Breast epithelium (tissue), 3 donors: ENCODE measurements around the gene C9orf85.

Source experiments
- POLR2A ChIP-seq: fragments of 450-650 bp; IDR thresholded peaks from one replicate; pipeline ENCODE4 v1.6.1; 2016; ENCODE audit warnings: antibody characterized with exemption, mild to moderate bottlenecking, moderate library complexity
- TF ChIP-seq, protein P1 (sequence below), 3 donors: fragments of 450-650 bp; IDR thresholded peaks; one replicate each; pipeline ENCODE4 v1.5.1; 2016 to 2017; ENCODE audit warnings: antibody characterized with exemption in 3 of 3, mild to moderate bottlenecking in 3 of 3, moderate library complexity in 3 of 3

DNA sequence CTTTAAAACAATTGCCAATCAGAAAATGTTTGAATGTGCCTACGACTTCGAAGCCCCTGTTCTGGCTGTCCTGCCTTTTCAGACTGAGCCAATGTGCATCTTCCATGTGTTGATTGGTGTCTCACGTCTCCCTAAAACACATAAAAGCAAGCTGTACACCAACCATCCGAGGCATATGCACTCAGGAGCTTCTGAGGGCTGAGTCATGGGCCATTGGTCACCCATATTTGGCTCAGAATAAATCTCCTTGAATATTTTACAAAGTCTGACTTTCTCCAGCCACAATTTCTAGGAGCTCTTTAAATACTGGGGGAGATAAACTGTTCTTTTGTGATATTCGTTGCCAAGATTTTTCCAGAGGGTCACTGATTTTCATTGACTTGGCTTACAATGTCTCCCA lies 95.1 kb downstream of the C9orf85 start:
- TF ChIP-seq, protein P1, sequence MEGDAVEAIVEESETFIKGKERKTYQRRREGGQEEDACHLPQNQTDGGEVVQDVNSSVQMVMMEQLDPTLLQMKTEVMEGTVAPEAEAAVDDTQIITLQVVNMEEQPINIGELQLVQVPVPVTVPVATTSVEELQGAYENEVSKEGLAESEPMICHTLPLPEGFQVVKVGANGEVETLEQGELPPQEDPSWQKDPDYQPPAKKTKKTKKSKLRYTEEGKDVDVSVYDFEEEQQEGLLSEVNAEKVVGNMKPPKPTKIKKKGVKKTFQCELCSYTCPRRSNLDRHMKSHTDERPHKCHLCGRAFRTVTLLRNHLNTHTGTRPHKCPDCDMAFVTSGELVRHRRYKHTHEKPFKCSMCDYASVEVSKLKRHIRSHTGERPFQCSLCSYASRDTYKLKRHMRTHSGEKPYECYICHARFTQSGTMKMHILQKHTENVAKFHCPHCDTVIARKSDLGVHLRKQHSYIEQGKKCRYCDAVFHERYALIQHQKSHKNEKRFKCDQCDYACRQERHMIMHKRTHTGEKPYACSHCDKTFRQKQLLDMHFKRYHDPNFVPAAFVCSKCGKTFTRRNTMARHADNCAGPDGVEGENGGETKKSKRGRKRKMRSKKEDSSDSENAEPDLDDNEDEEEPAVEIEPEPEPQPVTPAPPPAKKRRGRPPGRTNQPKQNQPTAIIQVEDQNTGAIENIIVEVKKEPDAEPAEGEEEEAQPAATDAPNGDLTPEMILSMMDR (IDR thresholded peaks at IDR 0.05): no peak
- TF ChIP-seq POLR2A: no peak
